SK-MEL-5 (cell line): ENCODE results near the gene ZSCAN18. TPM values are rescaled to one million over a fixed set of nuclear protein-coding genes. Genes with fewer than 3 reads are reported as not detected.
A peak's percentile ranks its signal among the peaks of the same experiment; 100 is the strongest.

ENCODE experiments used
- DNase-seq: peaks from one replicate; pipeline ENCODE4 v3.0.0-alpha.2; 2016; ENCODE audit warnings: low read depth, low spot score
- in situ Hi-C: cut with HindIII; loops from 2 replicates; pipeline ENCODE4 v1.10.0; 2016; ENCODE audit warnings: low sequenced_read_pairs, high pct_unique_total_duplicates, low pct_unique_long_range_greater_than_20kb
- total RNA-seq: library from RNA; depleted of rRNA; stranded (reverse); fragments of >200 nt; shearing (Covaris generic); gene quantifications from 2 replicates; pipeline ENCODE4 v1.2.3, GENCODE V29; 2014

ZSCAN18 gene
- total RNA-seq, 1 experiment from 2014 or later = 3.6 TPM

- no peak for DNase-seq
- in situ Hi-C loops = no loop called here
Measured at GRCh38 chr19:58091251-58091995, 6.6 kb downstream of the ZSCAN18 start.

- DNase-seq = no peak
- in situ Hi-C loops = no loop called here
Measured at GRCh38 chr19:58089846-58090245, 8.2 kb downstream of the ZSCAN18 start.

- in situ Hi-C loops = no loop called here
- DNase-seq = no peak
Measured at GRCh38 chr19:58088521-58089052, 9.4 kb downstream of the ZSCAN18 start.

GRCh38 chr19:58086825-58087710, 11.0 kb downstream of the ZSCAN18 start:
- in situ Hi-C loops = no loop called here
- no peak for DNase-seq

GRCh38 chr19:58085348-58085875, 12.6 kb downstream of the ZSCAN18 start:
- no peak for DNase-seq
- in situ Hi-C loops = no loop called here

GRCh38 chr19:58084596-58085347, 13.3 kb downstream of the ZSCAN18 start:
- in situ Hi-C loops = no loop called here
- no peak for DNase-seq

- no peak for DNase-seq
- in situ Hi-C loops = no loop called here
Measured at GRCh38 chr19:58083021-58083420, 15.0 kb downstream of the ZSCAN18 start.

- in situ Hi-C loops = no loop called here
Measured at GRCh38 chr19:58079792-58080191, 18.2 kb downstream of the ZSCAN18 start.

GRCh38 chr19:58067240-58067912, 30.7 kb downstream of the ZSCAN18 start:
- no peak for DNase-seq
- in situ Hi-C loops = no loop called here

More at GRCh38 chr19:58079792-58080191, 18.2 kb downstream of the ZSCAN18 start:
- DNase-seq = no peak

- in situ Hi-C loops = no loop called here
Measured at GRCh38 chr19:58063712-58064111, 34.3 kb downstream of the ZSCAN18 start.

GRCh38 chr19:58060231-58060630, 37.8 kb downstream of the ZSCAN18 start:
- no peak for DNase-seq
- in situ Hi-C loops = no loop called here

More at GRCh38 chr19:58063712-58064111, 34.3 kb downstream of the ZSCAN18 start:
- no peak for DNase-seq

GRCh38 chr19:58059671-58060078, 38.4 kb downstream of the ZSCAN18 start:
- in situ Hi-C loops = no loop called here
- no peak for DNase-seq

GRCh38 chr19:58059003-58059670, 38.9 kb downstream of the ZSCAN18 start, which contains the start of gene ZNF135:
ZNF135 (plus strand) TSS chr19:58059282; CDS start chr19:58060003, 721 bp downstream.
- in situ Hi-C loops = no loop called here
- peak; percentile 22 for DNase-seq

- in situ Hi-C loops = no loop called here
- no peak for DNase-seq
Measured at GRCh38 chr19:58058467-58058866, 39.6 kb downstream of the ZSCAN18 start.

- in situ Hi-C loops = no loop called here
- no peak for DNase-seq
Measured at GRCh38 chr19:58056861-58057260, 41.2 kb downstream of the ZSCAN18 start.

- no peak for DNase-seq
- in situ Hi-C loops = no loop called here
Measured at GRCh38 chr19:58056261-58056660, 41.8 kb downstream of the ZSCAN18 start.
